Activated CD4-positive, alpha-beta T cell treated with anti-CD3 and anti-CD28 coated beads for 4 hours (primary cell): Measurements from ENCODE around the gene SYNDIG1.

Source experiments
- DNase-seq, 2 donors: peaks; one replicate each; pipeline ENCODE4 v3.0.0-alpha.2; 2020

The SYNDIG1 gene

DNA sequence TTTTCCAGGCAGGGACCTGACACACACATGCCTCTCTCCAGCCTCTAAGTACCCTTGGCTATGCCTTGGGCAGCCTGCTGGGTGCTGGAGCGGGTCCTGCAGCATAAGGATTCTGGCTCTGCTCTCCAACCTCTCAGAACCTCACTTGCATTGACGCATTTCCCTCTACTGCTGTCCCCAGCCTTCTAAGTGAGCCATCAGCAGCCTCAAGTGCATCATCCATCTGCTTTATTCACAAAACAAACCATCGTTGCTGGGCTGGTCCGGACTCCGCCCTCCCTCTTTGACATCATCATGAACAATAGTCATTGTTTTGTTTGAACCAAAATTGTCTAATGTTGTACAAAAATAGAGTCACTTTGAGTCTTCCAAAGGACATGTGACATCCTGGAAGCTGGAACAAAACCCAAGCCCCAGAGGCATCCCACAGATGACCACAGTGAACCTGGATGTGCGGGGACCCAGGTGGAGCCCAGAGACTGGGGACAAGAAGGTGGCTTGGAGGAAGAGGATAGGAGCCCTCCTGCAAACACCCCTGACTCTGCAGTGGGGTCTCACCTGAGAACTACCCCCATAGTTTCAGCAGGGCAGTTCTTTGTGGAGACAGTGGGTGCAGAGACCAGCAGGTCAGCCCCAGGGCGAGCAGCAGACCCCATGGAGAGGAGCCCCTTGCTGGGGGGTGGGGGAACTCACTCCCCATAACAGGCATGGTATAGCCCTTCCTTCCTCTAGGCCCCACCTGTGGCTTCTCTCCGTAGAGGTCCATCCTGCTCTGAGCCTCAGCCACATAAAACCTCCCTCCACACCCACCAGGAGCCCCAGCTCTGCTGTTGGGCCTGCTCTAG, 230.1 kb downstream of the SYNDIG1 start:
- DNase-seq = no peak

DNA sequence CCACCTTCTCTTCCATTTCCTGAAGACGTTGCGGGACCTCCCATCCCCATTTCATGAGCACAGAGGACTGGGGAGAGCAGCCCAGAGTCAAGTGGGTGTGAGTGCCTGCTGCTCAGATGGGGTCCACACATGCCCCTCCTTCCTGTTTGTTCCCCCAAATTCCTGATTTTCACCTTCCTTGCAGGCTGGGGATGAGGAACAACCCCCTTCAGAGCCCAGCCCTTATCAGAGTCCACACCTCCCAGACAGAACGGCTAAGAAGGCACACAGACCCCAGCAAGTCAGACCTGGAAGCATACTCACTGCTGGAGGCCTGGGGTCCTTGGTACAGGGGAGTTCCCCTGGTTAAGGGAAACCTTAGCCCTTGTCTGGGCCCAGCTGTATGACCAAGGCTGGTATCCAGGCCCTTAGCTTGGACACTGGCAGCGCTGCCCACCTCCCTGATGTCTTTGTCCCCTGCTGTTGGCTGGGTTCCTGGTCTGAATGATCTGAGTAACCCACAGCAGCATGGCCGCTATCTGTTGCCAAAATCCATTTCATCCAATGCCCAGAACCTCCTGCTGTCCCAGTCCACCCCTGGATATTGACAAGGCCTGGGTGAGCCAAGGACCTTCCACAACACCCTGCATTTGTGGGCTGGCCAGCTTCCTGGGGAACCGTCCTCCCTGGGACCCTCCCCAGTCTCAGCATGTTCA, 230.9 kb downstream of the SYNDIG1 start:
- no peak for DNase-seq

- no peak for DNase-seq
Observed at GRCh38 chr20:24701027-24701426, 231.6 kb downstream of the SYNDIG1 start.

- DNase-seq = no peak
Observed at GRCh38 chr20:24701668-24702067, 232.2 kb downstream of the SYNDIG1 start.

- no peak for DNase-seq
Observed at GRCh38 chr20:24702501-24703283, 233.3 kb downstream of the SYNDIG1 start.

- DNase-seq = no peak
Observed at GRCh38 chr20:24703284-24703610, 233.8 kb downstream of the SYNDIG1 start.

DNA sequence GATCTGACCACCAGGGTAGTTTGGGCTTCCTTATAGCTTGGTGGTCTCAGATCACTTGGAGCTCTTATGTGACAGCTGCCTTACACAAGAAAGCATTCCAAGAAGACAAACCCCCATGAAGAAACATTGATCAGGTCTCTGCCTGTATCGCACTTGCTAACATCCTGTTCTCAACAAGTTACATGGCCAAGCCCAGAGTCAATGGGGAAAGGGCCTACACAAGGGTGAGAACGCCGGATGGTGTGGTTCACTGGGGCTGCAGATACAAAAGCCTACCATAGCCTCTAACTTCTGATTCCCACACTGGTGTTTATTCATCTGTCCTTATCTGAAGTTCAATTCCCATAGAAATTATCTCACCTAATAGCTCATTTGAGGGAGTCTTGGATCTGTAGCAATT, 235.5 kb downstream of the SYNDIG1 start:
- DNase-seq = no peak

GRCh38 chr20:24705486-24705885, 236.1 kb downstream of the SYNDIG1 start:
- DNase-seq = no peak

DNA sequence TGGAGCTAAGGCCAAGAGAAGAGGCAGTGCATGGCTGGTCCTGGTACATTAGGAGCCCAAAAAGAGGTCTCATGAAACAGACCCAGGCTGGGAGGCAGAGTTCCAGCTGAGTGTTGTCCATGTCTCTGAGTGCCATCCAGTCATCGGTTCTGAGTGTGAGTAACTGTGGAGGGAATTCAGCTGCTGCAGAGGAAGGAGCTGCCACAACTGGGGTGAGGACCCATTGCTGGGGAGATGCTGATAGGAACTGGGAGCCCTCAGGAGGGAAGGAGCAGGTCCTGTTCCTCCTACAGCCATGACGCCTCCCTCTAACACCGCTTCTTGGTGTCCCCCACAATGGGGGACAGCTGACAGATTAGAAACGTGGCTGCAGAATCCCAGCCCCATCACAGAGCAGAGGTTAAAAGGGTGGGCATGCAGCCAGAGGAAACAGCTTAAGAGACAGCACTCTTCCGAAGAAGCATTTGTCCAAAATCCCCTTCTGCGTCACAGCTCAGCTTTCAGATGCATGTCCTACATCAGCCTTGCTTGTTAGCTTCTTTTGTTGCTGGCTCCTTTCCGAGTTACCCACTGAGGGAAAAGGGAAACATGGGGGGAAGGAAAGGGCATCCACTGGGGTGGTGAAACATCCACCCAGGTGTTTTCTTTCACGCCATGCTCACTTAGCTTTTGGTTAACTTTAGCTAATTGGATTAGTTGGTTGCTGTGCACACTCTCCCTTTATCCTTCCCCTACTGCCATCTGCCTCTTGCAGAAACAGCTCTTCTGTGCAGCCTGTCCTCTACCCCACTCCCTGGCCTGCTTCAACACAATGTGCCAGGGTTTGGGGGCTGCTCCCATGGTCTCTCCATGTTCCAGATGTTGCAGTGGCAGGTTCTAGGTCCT, 239.2 kb downstream of the SYNDIG1 start:
- no peak for DNase-seq
